Renal cortical epithelial cell (primary cell): ENCODE results near the gene NRXN3. TPM values are rescaled to one million over a fixed set of nuclear protein-coding genes. Genes with fewer than 3 reads are reported as not detected.
A peak's percentile ranks its signal among the peaks of the same experiment; 100 is the strongest.

Experiments
- DNase-seq: peaks from one replicate; pipeline ENCODE4 v3.0.0-alpha.2; 2011; ENCODE audit warnings: low read depth
- total RNA-seq: library from RNA; depleted of rRNA; stranded (reverse); fragments of >200 nt; gene quantifications from 2 replicates; pipeline ENCODE4 v1.2.3, GENCODE V29; 2014

Gene NRXN3
- total RNA-seq, 1 donor from 2014 or later, result 2.9 TPM

- DNase-seq, result peak; percentile 47
These were observed 1639.9 kb downstream of the NRXN3 start for GRCh38 chr14:79809849-79810612.

- no peak for DNase-seq
These were observed 1650.8 kb downstream of the NRXN3 start for GRCh38 chr14:79820866-79821535.

GRCh38 chr14:79822034-79822433, 1651.9 kb downstream of the NRXN3 start:
- DNase-seq, result no peak

- peak; percentile 72 for DNase-seq
These were observed 1654.9 kb downstream of the NRXN3 start for GRCh38 chr14:79825046-79825521.

GRCh38 chr14:79826362-79826761, 1656.2 kb downstream of the NRXN3 start:
- no peak for DNase-seq

GRCh38 chr14:79829405-79830166, 1659.4 kb downstream of the NRXN3 start:
- DNase-seq, result peak; percentile 9

GRCh38 chr14:79831195-79831892, 1661.2 kb downstream of the NRXN3 start:
- peak; percentile 47 for DNase-seq

- DNase-seq, result no peak
These were observed 1663.6 kb downstream of the NRXN3 start for GRCh38 chr14:79833781-79834180.

- DNase-seq, result peak; percentile 92
These were observed 1664.7 kb downstream of the NRXN3 start for GRCh38 chr14:79834868-79835267.

GRCh38 chr14:79836577-79836976, 1666.4 kb downstream of the NRXN3 start:
- peak; percentile 8 for DNase-seq

GRCh38 chr14:79837699-79838098, 1667.5 kb downstream of the NRXN3 start:
- no peak for DNase-seq

GRCh38 chr14:79840103-79840502, 1669.9 kb downstream of the NRXN3 start:
- DNase-seq, result no peak

GRCh38 chr14:79840831-79841230, 1670.7 kb downstream of the NRXN3 start:
- no peak for DNase-seq

GRCh38 chr14:79841433-79841832, 1671.3 kb downstream of the NRXN3 start:
- DNase-seq, result no peak

GRCh38 chr14:79842270-79842669, 1672.1 kb downstream of the NRXN3 start:
- peak; percentile 78 for DNase-seq

- DNase-seq, result no peak
These were observed 1683.0 kb downstream of the NRXN3 start for GRCh38 chr14:79852950-79853744.

- DNase-seq, result no peak
These were observed 1685.6 kb downstream of the NRXN3 start for GRCh38 chr14:79855789-79856188.

- no peak for DNase-seq
These were observed 1686.2 kb downstream of the NRXN3 start for GRCh38 chr14:79856381-79856780.

GRCh38 chr14:79861111-79861510, 1690.9 kb downstream of the NRXN3 start:
- DNase-seq, result no peak

- DNase-seq, result no peak
These were observed 1691.9 kb downstream of the NRXN3 start for GRCh38 chr14:79862045-79862444.

GRCh38 chr14:79871136-79871535, 1701.0 kb downstream of the NRXN3 start:
- DNase-seq, result no peak
